K562 (cell line): ENCODE data around the gene AKAP10. TPM values are rescaled to one million over a fixed set of nuclear protein-coding genes. Genes with fewer than 3 reads are reported as not detected.

ENCODE experiments used
- ARID3A ChIP-seq: IDR thresholded peaks from 2 replicates; pipeline ENCODE4 v1.6.1; 2012; ENCODE audit warnings: low read depth, low read length, improper control_type of control experiment, borderline replicate concordance
- ATF2 ChIP-seq: sonication (generic); formaldehyde crosslinking; IDR thresholded peaks from 2 replicates; pipeline ENCODE4 v1.8.1; 2022; ENCODE audit warnings: missing genetic modification reagents
- BHLHE40 ChIP-seq: IDR thresholded peaks from 2 replicates; pipeline ENCODE4 v1.6.1; 2011; ENCODE audit warnings: low read length, improper control_type of control experiment
- E2F1 ChIP-seq: sonication (generic); formaldehyde crosslinking; IDR thresholded peaks from 2 replicates; pipeline ENCODE4 v1.8.1; 2023; ENCODE audit warnings: mild to moderate bottlenecking, missing genetic modification reagents, moderate library complexity
- KLF6 ChIP-seq: fragments of 250-450 bp; sonication (Bioruptor Pico); IDR thresholded peaks from 2 replicates; pipeline ENCODE4 v1.4.0; 2020; ENCODE audit warnings: mild to moderate bottlenecking, moderate library complexity, borderline replicate concordance
- MLLT1 ChIP-seq, 2 experiments: fragments of 450-650 bp; IDR thresholded peaks; 2 replicates each; pipeline ENCODE4 v1.6.1; 2016
- MLX ChIP-seq, 2 experiments: fragments of 450-650 bp in 1 of 2; sonication (generic) in 1 of 2; formaldehyde crosslinking; conservative IDR thresholded peaks; 2 replicates each; pipeline versions ENCODE4 v1.4.0 to v1.8.1; 2020 to 2022; ENCODE audit warnings: mild to moderate bottlenecking in 1 of 2, missing genetic modification reagents in 1 of 2
- NEUROD1 ChIP-seq: fragments of 150-350 bp; IDR thresholded peaks from 2 replicates; pipeline ENCODE4 v1.6.1; 2014; ENCODE audit warnings: borderline replicate concordance, low read length, low read depth; ENCODE audit not compliant: partially characterized antibody
- NFRKB ChIP-seq: fragments of 450-650 bp; IDR thresholded peaks from 2 replicates; pipeline ENCODE4 v1.6.1; 2016; ENCODE audit warnings: low read depth
- NR0B1 ChIP-seq: fragments of 450-650 bp; IDR thresholded peaks from one replicate; pipeline ENCODE4 v1.6.1; 2018; ENCODE audit warnings: mild to moderate bottlenecking, moderate library complexity; ENCODE audit not compliant: partially characterized antibody
- PPARD ChIP-seq: fragments of 250-450 bp; sonication (Bioruptor Pico); IDR thresholded peaks from 2 replicates; pipeline ENCODE4 v1.8.0; 2022; ENCODE audit warnings: inconsistent platforms, mild to moderate bottlenecking, moderate library complexity
- RBM17 ChIP-seq: fragments of 200-400 bp; formaldehyde crosslinking; IDR thresholded peaks from 2 replicates; pipeline ENCODE4 v1.6.1; 2017; ENCODE audit warnings: low read depth, mild to moderate bottlenecking, low read length, borderline replicate concordance
- RNF2 ChIP-seq: sonication (generic); IDR thresholded peaks from 2 replicates; pipeline ENCODE4 v1.6.1; 2016
- YY1 ChIP-seq, 3 experiments: IDR thresholded peaks; 2 replicates each; pipeline ENCODE4 v1.6.1; 2011; ENCODE audit warnings: low read length in 2 of 3, mild to moderate bottlenecking in 2 of 3, moderate library complexity in 2 of 3, borderline replicate concordance in 1 of 3, control low read depth in 1 of 3, low read depth in 1 of 3; ENCODE audit not compliant: insufficient read depth in 3 of 3, insufficient replicate concordance in 2 of 3, control insufficient read depth in 1 of 3, insufficient read length in 1 of 3; ENCODE audit errors: extremely low read depth in 1 of 3
- ZBTB17 ChIP-seq: fragments of 450-650 bp; formaldehyde crosslinking; IDR thresholded peaks from 2 replicates; pipeline ENCODE4 v1.4.0; 2020; ENCODE audit warnings: mild to moderate bottlenecking
- ZNF184 ChIP-seq: sonication (generic); formaldehyde crosslinking; IDR thresholded peaks from 2 replicates; pipeline ENCODE4 v1.5.0; 2020; ENCODE audit warnings: missing genetic modification reagents
- ZNF584 ChIP-seq: fragments of 200-800 bp; sonication (Bioruptor generic); IDR thresholded peaks from 2 replicates; pipeline ENCODE4 v1.6.1; 2016; ENCODE audit warnings: low read depth, mild to moderate bottlenecking, missing genetic modification characterization, missing compliant biosample characterization
- ZNF785 ChIP-seq: fragments of 250-450 bp; sonication (Bioruptor Pico); IDR thresholded peaks from 2 replicates; pipeline ENCODE4 v1.4.0; 2020; ENCODE audit warnings: mild to moderate bottlenecking
- polyA plus RNA-seq, 8 experiments: library from polyadenylated mRNA; depleted of rRNA in 4 of 8; stranded (reverse) in 5 of 8; unstranded in 3 of 8; fragments of >200 nt; fragmentation: Nextera tagmentation in 2 of 8; fragmentation: Illumina TruSeq in 1 of 8; extraction: Ambion mirVana in 2 of 8; extraction: Trizol in 1 of 8; gene quantifications; 2 replicates each; pipeline versions ENCODE4 v1.2.1 to v1.2.3, GENCODE V29; 2011 to 2014; ENCODE audit warnings: inconsistent platforms in 1 of 8, missing spikeins in 1 of 8
- total RNA-seq, 7 experiments: library from RNA; depleted of rRNA in 6 of 7; stranded (reverse); fragments of >200 nt in 6 of 7; fragmentation: Illumina TruSeq in 2 of 7; extraction: Trizol in 2 of 7; gene quantifications; 2 replicates each; pipeline versions ENCODE4 v1.2.1 to v1.2.3, GENCODE V29; 2011 to 2021; ENCODE audit warnings: low replicate concordance in 1 of 7

AKAP10 gene
- total and polyA plus RNA-seq, 9 of the 15 experiments (the other 6 are each of a cell fraction or from before 2014, with no cell fraction given) = 4.0 to 20.3 (median 8.2) TPM

- TF ChIP-seq ATF2 (CRISPR knock-in tag) = no peak
- TF ChIP-seq ZNF184 (CRISPR knock-in tag) = no peak
- TF ChIP-seq PPARD (CRISPR knock-in tag) = no peak
- TF ChIP-seq RBM17 = no peak
- TF ChIP-seq MLLT1 (IDR thresholded peaks at IDR 0.05) = no peak
- no peak for TF ChIP-seq ZNF785 (CRISPR knock-in tag)
- peak; percentile 24 to 93 (median 90) for TF ChIP-seq YY1 (IDR thresholded peaks at IDR 0.05; ENCODE audit: borderline replicate concordance in 1 of 3, control insufficient read depth in 1 of 3, extremely low read depth in 1 of 3, insufficient read depth in 3 of 3, insufficient read length in 1 of 3, insufficient replicate concordance in 2 of 3, low read depth in 1 of 3, low read length in 2 of 3)
- no peak for TF ChIP-seq ARID3A
- no peak for TF ChIP-seq ZNF584
- peak; percentile 78 for TF ChIP-seq E2F1
- TF ChIP-seq NEUROD1 = peak; percentile 37
- 0 out of 2 replicates have a peak, but pooled peaks have one; percentile 22 for TF ChIP-seq RNF2
- TF ChIP-seq KLF6 (CRISPR knock-in tag) = no peak
- no peak for TF ChIP-seq NR0B1
- peak; percentile 93 for TF ChIP-seq BHLHE40
- peak; percentile 57 to 98; a peak in 3 of 4 replicates for TF ChIP-seq MLX (CRISPR knock-in tag; conservative IDR thresholded peaks at IDR 0.05)
- TF ChIP-seq NFRKB = peak; percentile 55
- TF ChIP-seq ZBTB17 (CRISPR knock-in tag) = no peak
These were observed at the start of gene AKAP10 (continued) for GRCh38 chr17:19977293-19978208.
